ENCODE measurements around the gene C12orf76.
"Not testable (repeated sequence)": the region's sequence is repeated elsewhere in the genome, so short reads cannot be mapped to it uniquely, and the experiment has no call there.

Gene C12orf76

DNA sequence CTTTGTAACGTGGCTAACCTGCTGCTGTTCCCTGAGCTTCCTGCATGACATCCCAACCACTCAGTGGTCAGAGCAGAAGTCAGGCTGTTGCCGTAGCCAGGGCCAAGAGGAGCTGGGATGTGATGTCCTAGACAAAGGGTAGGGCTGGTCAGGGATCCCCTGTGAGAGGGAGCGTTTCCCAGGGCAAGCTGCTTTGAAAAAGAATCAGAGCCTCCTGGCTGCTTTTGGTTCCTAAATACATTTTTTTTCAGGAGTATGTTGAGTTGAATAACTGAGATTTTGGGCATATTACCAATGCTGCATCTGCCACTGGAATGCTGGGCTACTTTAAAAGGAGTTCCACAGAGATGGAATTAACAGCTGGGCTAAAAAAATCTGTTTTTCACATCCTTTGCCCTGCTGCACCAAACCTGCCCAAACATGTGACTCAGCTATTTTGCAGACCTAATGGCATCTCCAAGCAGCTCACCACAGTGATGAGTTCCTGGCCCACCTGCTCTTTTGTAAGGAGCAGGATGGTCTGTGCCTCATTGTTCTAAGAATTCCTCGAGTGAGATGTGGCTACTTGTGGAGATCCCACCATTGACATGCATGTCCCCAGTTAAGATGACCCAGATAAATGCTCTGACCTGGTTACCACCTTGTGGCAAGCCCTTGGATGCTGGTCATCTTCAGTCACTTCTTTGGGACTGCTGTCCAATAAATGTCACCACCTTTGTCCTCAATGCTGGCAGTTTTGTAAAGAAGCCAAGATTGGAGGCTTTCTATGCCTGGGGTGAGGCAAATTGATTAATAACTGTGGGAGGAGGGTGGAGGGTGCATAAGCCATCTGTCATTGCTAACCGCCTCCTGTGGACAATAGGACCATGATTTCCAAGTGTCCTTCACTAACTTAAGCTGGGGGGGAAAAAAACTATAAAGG lies 25.0 kb downstream of the C12orf76 start:
- no peak for DNase-seq (ENCODE audit: low read depth)

DNA sequence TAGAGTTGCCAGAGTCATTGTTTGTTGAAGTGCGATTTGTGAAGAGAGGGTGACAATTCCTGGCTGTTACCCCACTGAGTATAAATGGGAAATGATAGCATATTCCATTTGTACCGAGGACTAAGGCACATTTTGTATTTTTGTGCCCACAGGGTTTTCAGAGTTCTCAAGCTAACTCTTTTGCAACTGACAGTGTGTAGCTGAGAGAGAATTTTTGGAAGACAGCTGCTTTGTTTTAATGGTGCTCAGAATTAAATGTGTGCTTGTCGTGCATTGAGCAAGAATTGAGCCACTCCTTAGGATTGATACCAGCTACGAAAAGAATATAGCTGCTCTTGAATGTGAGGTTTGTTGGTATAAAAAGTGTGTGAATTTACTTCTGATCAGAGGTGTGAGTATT lies 27.4 kb downstream of the C12orf76 start:
- DNase-seq (ENCODE audit: low read depth), result no peak

- no peak for DNase-seq (ENCODE audit: low read depth)
These were observed 33.2 kb downstream of the C12orf76 start for GRCh38 chr12:110015132-110015531.

DNA sequence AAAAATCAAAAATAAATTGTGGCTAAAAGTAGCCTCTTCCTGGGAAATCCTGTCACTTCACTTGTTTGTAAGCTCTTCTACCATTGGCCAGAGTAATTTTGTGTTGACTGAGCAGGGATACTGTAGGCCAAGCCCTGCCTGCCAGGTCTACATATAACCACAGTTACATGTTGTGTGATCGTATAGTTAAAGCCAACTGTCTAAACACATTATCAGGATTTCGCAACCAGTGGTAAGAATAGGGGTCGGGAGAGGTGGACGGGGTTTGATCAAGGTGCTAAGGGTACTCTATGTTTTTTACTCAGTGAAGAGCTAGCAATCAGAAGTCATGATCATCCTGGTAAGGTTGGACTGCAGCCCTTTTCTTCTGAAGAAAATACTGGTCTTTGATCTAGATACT lies 35.7 kb downstream of the C12orf76 start:
- no peak for DNase-seq (ENCODE audit: low read depth)

GRCh38 chr12:110012137-110012536 lies 36.2 kb downstream of the C12orf76 start:
- DNase-seq (ENCODE audit: low read depth), result no peak

GRCh38 chr12:110010853-110011723 lies 37.2 kb downstream of the C12orf76 start:
- DNase-seq (ENCODE audit: low read depth), result no peak

- DNase-seq (ENCODE audit: low read depth), result not testable (repeated sequence)
These were observed 39.5 kb downstream of the C12orf76 start for GRCh38 chr12:110008681-110009398.

DNA sequence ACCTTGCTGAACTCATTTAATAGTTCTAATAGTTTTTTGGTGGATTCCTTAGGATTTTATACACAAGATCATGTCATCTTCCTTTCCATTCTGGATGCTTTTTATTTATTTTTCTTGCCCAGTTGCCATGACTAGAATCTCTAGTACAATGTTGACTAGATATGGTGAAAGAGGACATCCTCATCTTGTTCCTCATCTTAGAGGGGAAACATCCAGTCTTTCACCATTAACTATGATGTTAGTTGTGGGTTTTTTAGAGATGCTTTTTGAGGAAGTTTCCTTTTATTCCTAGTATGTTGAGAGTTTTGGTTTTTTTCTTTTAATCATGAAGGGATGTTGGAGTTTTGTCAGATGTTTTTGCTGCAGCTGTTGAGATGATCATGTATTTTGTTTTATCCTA lies 40.4 kb downstream of the C12orf76 start:
- DNase-seq (ENCODE audit: low read depth), result no peak

- DNase-seq (ENCODE audit: low read depth), result no peak
These were observed 42.2 kb downstream of the C12orf76 start for GRCh38 chr12:110006115-110006514.

- no peak for DNase-seq (ENCODE audit: low read depth)
These were observed 42.9 kb downstream of the C12orf76 start for GRCh38 chr12:110005319-110005973.

DNA sequence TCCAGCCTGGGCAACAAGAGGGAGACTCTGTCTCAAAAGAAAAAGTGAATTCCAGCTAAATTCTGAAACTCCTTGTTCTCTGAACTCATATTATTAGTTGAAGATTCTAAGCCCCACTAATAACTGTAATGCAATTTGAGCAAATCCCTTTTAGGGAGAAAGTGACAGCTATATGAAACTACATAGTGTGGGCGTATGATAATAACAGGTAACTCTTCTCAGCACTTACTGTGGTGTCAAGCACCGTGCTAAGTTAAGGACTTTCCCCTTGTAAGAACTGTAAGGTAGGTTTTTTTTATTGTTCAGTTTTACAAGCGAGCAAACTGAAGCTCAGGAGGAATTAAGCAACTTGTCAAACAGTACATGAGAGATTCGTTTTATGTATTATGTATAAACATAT lies 43.7 kb downstream of the C12orf76 start:
- no peak for DNase-seq (ENCODE audit: low read depth)

GRCh38 chr12:110002676-110003515 lies 45.4 kb downstream of the C12orf76 start:
- DNase-seq (ENCODE audit: low read depth), result no peak

DNA sequence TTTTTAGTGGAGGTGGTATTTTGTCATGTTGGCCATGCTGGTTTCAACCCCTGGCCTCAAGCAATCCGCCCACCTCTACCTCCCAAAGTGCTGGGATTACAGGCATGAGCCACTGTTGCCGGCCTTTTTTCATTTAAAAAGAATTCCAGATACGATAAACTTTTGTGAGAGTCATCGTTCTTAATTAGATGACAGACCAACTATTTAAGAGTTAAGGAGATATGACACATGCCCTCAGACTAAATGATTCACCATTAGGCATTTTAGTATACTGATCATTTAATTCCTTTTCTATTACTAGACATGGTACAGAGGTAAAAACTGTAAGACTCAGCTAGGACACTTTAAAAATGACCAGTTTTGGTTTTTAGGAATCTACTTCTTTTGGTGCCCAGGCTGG lies 46.7 kb downstream of the C12orf76 start:
- no peak for DNase-seq (ENCODE audit: low read depth)

DNA sequence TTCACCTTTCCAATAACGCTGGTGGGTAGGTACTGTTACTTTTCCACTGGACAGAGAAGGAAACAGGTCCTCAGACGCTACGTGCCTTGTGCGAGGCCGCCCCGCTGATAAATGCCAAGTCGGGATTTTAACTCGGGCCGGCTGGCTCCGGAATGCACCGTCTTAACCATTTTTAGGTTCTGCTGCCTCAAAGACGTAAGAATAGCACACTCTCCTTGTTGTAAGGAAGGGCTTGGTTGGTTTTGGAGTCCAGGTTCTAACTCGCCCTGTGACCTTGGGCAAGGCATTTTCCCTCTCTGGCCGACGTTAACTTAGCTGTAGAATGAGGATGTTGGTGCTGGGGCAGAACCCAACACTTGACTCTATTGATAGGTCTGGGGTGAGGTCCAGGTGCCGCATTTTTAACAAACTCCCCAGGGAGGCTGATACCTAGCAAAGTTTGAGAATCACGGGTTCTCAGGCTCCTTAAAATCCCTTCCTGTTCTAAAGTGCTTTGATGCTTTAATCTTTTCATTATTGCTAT lies 48.3 kb downstream of the C12orf76 start:
- DNase-seq (ENCODE audit: low read depth), result no peak

- no peak for DNase-seq (ENCODE audit: low read depth)
These were observed 48.7 kb downstream of the C12orf76 start for GRCh38 chr12:109999649-109999971.

DNA sequence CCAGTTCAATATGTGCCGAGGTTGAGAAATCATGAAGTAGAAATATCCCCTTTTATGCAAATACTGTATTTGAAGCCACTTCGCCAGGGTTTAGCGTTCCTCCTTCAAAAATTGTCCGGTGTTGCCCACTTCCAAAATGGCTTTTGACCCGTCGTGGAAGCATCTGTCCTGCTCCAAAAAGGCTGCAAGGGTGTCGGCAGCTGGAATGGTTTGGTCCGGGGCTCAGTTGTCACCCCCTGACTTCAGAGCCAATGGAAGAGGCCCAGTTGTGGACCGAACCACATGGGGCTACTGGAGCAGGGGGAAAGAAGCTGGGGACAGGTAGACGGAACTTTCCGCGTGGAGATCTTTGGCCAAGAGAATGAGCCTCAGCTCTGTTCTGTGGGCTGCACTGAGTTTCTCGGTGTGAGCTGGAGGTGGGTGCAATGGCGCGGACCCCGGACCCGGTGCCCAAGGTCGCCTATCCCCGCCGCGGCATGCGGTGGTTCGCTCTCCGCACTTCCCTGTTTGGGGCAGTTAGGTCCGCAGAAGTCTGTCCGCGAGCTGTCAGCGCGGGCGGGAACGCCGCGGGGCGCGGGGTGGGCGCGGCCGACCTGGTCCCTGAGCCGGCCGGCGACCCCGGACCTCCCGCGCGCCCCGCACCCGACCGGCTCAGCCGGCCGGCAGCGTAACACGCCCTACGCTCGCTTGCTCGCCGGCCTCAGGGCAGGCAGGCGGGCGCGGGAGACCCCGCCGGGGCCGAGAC lies 49.2 kb downstream of the C12orf76 start, which contains the start of gene ANKRD13A:
Gene ANKRD13A, plus strand, starts transcription at position 527 of the 745 bp plus-strand sequence. CDS start 259 bp downstream, outside the sequence.
- peak; percentile 83 for DNase-seq (ENCODE audit: low read depth)

GRCh38 chr12:109998241-109998903 lies 50.0 kb downstream of the C12orf76 start:
- DNase-seq (ENCODE audit: low read depth), result no peak

DNA sequence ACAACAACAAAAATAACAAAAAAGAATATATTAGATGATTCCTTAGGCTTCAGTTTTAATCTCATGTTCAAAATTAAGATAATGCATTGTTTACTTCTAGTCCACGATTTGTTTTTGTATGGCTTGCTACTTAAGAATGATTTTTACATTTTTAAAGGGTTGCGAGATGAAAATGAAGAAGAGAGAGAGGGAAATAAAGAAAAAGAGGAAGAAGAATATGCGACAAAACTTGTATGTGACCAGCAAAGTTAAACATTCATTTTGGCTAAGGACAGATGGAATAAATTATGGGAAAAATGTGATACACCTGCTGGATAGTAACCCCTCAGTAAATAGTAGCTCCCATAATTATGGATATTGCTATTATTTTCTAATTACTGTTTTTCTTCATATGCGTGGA lies 50.9 kb downstream of the C12orf76 start:
- DNase-seq (ENCODE audit: low read depth), result no peak

GRCh38 chr12:109996483-109996853 lies 51.9 kb downstream of the C12orf76 start:
- no peak for DNase-seq (ENCODE audit: low read depth)
